Tibial artery (tissue), 4 donors: Measurements from ENCODE around the gene SLC5A11.
"Not testable (repeated sequence)": the region's sequence is repeated elsewhere in the genome, so short reads cannot be mapped to it uniquely, and the experiment has no call there.

ENCODE experiments used
- DNase-seq, 2 donors: peaks; one replicate each; pipeline ENCODE4 v3.0.0-alpha.2; 2019
- H3K27ac ChIP-seq, 2 donors: fragments of 200-600 bp; sonication (generic) in 1 of 2; 1 replicate in 1 of 2; 2 replicates in 1 of 2; pipeline ENCODE4 v1.5.1; 2018 to 2019; ENCODE audit warnings: mild to moderate bottlenecking in 1 of 2
- H3K27me3 ChIP-seq, 2 donors: fragments of 200-600 bp; sonication (generic) in 1 of 2; one replicate each; pipeline versions ENCODE4 v1.5.1 to v1.6.0; 2016 to 2019
- H3K36me3 ChIP-seq, 3 donors: fragments of 200-600 bp; sonication (generic) in 2 of 3; one replicate each; pipeline ENCODE4 v1.5.1; 2016 to 2019; ENCODE audit warnings: mild to moderate bottlenecking in 2 of 3
- H3K4me1 ChIP-seq, 4 donors: fragments of 200-600 bp; sonication (generic) in 2 of 4; 1 replicate in 3 of 4; 2 replicates in 1 of 4; pipeline ENCODE4 v1.5.1; 2016 to 2019
- H3K4me3 ChIP-seq, 2 donors: fragments of 200-600 bp; sonication (generic) in 1 of 2; 1 replicate in 1 of 2; 2 replicates in 1 of 2; pipeline ENCODE4 v1.5.1; 2018 to 2019; ENCODE audit warnings: mild to moderate bottlenecking in 2 of 2
- H3K9me3 ChIP-seq, 3 donors: fragments of 200-600 bp; sonication (generic) in 1 of 3; one replicate each; pipeline ENCODE4 v1.5.1; 2016 to 2019
- intact Hi-C: fragments of 100-400 bp; cut with DNase I; formaldehyde crosslinking; loops from one replicate; pipeline ENCODE4 v1.15.0; 2023; ENCODE audit warnings: low total_unique reads
- TF ChIP-seq, protein P1 (sequence below), 2 experiments: fragments of 200-600 bp in 1 of 2; fragments of 450-650 bp in 1 of 2; IDR thresholded peaks; one replicate each; pipeline ENCODE4 v1.5.1; 2017 to 2019; ENCODE audit warnings: antibody characterized with exemption in 2 of 2, mild to moderate bottlenecking in 1 of 2, moderate library complexity in 1 of 2

The SLC5A11 gene

DNA sequence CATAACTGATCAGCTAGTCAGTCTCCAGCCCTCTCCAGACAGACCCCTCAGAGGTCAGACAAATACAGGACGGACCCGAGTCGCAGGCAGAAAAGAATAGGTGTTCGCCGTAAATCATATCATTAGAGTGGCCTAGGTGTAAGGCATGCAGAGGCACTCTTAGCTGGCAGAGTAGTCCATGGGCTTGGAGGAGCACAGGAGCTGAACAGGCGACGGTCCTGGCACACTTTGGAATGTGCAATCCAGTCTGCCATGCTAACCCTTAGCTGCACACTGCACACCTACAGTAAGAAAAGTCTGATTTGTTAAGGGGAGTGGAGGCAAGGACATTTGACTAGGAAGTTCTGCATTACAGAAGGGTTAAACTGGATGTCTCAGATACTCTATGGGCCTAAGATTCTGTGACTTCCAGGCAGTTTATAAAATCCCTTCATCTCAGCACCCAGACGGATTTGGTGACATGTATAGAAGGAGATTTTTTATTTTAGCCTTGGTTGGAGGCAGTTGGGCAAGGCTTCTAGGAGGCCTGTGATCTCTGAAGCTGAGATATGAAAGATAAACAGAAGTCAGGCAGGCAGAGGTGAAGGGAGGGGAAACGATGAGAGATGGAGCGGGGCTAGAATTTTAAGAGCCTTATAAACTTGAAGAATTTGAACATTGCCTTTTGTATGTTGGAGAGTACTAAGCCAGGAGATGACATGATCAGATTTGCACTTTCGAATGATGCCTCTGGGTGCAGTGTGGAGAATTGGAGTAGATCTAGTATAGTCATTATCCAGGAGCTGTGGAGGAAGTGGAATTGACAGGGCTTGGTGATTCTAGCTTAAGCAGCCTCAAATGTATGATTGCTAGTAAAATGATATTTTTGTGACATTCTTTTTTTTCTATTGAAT is 34.6 kb upstream of the SLC5A11 start:
- Histone ChIP-seq H3K27ac (peak overlapping the region in 1 of 2 donors; percentile 11), H3K36me3 (peaks cover 92 to 100% (median 93%) of the 10 kb centered on the region in 3 donors), H3K9me3 (no peaks in the 10 kb centered on the region), H3K27me3 (no peaks in the 10 kb centered on the region), H3K4me3 (no peak overlapping the region), H3K4me1 (no peaks in the 10 kb centered on the region)
- DNase-seq, result no peak
- intact Hi-C loops, result loop anchor here (10.0 kb wide), 1 partner anchor 246 kb away; no protein-coding TSS in a partner anchor
- TF ChIP-seq, protein P1, sequence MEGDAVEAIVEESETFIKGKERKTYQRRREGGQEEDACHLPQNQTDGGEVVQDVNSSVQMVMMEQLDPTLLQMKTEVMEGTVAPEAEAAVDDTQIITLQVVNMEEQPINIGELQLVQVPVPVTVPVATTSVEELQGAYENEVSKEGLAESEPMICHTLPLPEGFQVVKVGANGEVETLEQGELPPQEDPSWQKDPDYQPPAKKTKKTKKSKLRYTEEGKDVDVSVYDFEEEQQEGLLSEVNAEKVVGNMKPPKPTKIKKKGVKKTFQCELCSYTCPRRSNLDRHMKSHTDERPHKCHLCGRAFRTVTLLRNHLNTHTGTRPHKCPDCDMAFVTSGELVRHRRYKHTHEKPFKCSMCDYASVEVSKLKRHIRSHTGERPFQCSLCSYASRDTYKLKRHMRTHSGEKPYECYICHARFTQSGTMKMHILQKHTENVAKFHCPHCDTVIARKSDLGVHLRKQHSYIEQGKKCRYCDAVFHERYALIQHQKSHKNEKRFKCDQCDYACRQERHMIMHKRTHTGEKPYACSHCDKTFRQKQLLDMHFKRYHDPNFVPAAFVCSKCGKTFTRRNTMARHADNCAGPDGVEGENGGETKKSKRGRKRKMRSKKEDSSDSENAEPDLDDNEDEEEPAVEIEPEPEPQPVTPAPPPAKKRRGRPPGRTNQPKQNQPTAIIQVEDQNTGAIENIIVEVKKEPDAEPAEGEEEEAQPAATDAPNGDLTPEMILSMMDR (IDR thresholded peaks at IDR 0.05), result no peak

GRCh38 chr16:24812813-24813212 is 33.0 kb upstream of the SLC5A11 start:
- not testable (repeated sequence) for H3K27me3 ChIP-seq, H3K4me3 ChIP-seq, H3K9me3 ChIP-seq, H3K4me1 ChIP-seq, H3K27ac ChIP-seq, DNase-seq
- intact Hi-C loops, result loop anchor here (10.0 kb wide), 1 partner anchor 248 kb away; no protein-coding TSS in a partner anchor
- peaks cover 92 to 100% (median 93%) of the 10 kb centered on the region in 3 donors for H3K36me3 ChIP-seq

DNA sequence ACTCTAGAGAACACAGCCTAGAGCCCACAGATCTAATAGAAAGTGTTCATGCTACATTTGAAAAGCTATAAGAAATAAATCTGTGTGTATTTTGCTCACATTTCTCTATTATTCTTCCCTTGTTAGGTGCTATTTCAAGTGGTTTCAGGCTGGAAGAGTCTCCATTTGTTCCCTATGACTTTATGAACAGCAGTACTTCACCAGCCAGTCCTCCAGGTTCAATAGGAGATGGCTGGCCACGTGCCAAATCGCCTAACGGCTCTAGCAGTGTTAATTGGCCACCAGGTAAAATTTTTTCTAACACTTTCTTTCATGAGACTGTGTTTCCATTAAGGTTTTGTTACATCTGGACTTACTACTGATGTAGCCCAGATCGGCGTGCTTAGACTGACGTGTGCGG is 30.7 kb upstream of the SLC5A11 start:
- TF ChIP-seq, protein P1 (IDR thresholded peaks at IDR 0.05), result no peak
- Histone ChIP-seq H3K4me3 (no peak overlapping the region), H3K36me3 (peaks cover 91 to 100% (median 93%) of the 10 kb centered on the region in 3 donors), H3K4me1 (no peaks in the 10 kb centered on the region), H3K9me3 (no peaks in the 10 kb centered on the region), H3K27ac (no peak overlapping the region), H3K27me3 (no peaks in the 10 kb centered on the region)
- intact Hi-C loops, result loop anchor here (10.0 kb wide), 1 partner anchor 250 kb away; no protein-coding TSS in a partner anchor
- no peak for DNase-seq

- H3K27ac ChIP-seq, result no peak overlapping the region
- H3K9me3 ChIP-seq, result no peaks in the 10 kb centered on the region
- H3K4me1 ChIP-seq, result no peaks in the 10 kb centered on the region
- TF ChIP-seq, protein P1 (IDR thresholded peaks at IDR 0.05), result no peak
- peaks cover 93 to 100% (median 97%) of the 10 kb centered on the region in 3 donors for H3K36me3 ChIP-seq
- no peaks in the 10 kb centered on the region for H3K27me3 ChIP-seq
- intact Hi-C loops, result loop anchor here (10.0 kb wide), 1 partner anchor 252 kb away; no protein-coding TSS in a partner anchor
- no peak overlapping the region for H3K4me3 ChIP-seq
- DNase-seq, result no peak
These were observed 29.1 kb upstream of the SLC5A11 start for GRCh38 chr16:24816688-24817087.

- Histone ChIP-seq H3K4me1 (no peaks in the 10 kb centered on the region), H3K9me3 (no peaks in the 10 kb centered on the region), H3K4me3 (no peak overlapping the region), H3K27ac (peak overlapping the region in 1 of 2 donors; percentile 22), H3K27me3 (no peaks in the 10 kb centered on the region), H3K36me3 (peaks cover 92 to 98% (median 97%) of the 10 kb centered on the region in 3 donors)
- no peak for DNase-seq
- intact Hi-C loops, result loop anchor here (10.0 kb wide), 1 partner anchor 255 kb away; no protein-coding TSS in a partner anchor
- TF ChIP-seq, protein P1 (IDR thresholded peaks at IDR 0.05), result no peak
These were observed 26.2 kb upstream of the SLC5A11 start for GRCh38 chr16:24819462-24820040.

DNA sequence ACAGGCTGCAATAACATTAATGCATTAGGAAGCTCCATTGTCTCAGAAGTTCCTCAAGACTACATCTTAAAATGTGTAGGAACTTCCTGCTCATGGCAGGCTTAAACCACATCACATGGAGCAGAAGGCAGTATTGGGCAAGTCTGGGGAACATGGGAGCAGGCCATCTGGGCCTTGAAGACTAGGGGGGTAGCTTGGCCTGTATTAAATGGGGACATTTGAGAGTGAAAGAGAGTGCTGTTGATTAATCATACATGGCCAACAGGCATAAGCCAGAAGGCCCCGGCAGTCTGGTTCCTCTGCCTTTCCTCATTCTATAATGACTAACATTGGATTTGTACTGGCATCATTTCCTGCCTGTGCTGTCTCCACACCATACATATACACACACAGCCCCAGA is 25.2 kb upstream of the SLC5A11 start:
- H3K27me3 ChIP-seq, result no peaks in the 10 kb centered on the region
- H3K27ac ChIP-seq, result no peak overlapping the region
- H3K4me1 ChIP-seq, result no peaks in the 10 kb centered on the region
- no peak for DNase-seq
- H3K9me3 ChIP-seq, result no peaks in the 10 kb centered on the region
- TF ChIP-seq, protein P1 (IDR thresholded peaks at IDR 0.05), result no peak
- H3K4me3 ChIP-seq, result no peak overlapping the region
- intact Hi-C loops, result no loop called here
- H3K36me3 ChIP-seq, result peaks cover 83 to 90% (median 89%) of the 10 kb centered on the region in 3 donors
